ENCODE measurements around the gene USP27X. TPM values are rescaled to one million over a fixed set of nuclear protein-coding genes. Genes with fewer than 3 reads are reported as not detected.

The USP27X gene
- 1 to 10 TPM; 2.0 to 3.5 TPM for total RNA-seq

DNA sequence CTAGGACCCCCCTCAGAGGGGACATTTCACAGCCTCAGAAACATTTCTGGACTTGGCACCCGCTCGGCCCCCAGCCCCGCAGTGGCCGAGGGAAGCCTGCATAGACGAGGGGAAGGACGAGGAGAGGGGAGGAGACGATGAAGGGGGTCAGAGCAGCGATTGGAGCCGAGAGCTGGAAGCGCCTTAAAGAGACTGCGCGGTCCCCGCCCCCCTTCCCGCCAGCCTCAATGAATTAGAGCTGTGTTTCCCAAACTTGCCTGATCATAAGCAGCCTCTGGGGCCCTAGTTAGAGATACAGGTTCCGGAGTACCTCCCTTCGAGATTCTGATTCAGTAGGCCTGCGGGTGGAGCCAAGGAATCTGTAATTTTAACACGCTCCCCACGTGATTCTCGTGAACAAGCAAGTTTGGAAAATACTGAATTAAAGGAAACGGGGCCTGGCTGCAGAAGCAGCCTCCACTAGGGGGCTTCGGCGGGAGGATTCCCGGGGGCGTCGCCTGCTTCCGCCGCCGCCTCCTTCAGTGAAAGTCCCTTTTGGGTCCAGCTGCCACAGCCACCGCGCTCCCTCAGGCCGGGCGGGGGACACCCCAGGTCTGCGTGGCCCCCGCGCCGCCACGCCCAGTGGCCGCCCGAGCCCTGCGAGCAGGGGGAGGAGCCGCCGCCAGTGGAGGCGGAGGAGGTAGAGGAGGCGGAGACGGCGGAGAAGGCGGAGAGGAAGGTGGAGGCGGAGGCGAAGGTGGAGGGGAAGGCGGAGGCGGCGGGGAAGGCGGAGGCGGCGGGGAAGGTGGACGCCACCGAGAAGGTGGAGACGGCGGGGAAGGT is at the start of gene USP27X:
Gene USP27X, plus strand, starts transcription at position 651 of the 822 bp plus-strand sequence. CDS start 824 bp downstream, outside the sequence.
- peak; percentile 66 for DNase-seq (ENCODE audit: low spot score)
- Histone ChIP-seq H3K36me3 (no peaks in the 10 kb centered on the region), H3K4me1 (replicated peaks) (no peaks in the 10 kb centered on the region), H3K4me3 (peak within 1 kb of the TSS; percentile 44 to 53), H3K9me3 (no peaks in the 10 kb centered on the region), H3K27ac (peak within 1 kb of the TSS; percentile 79 to 82), H3K27me3 (replicated peaks; ENCODE audit: insufficient read depth) (no peaks in the 10 kb centered on the region)
- TF ChIP-seq POLR2A (IDR thresholded peaks at IDR 0.05) (peak; percentile 68), POLR2AphosphoS5 (IDR thresholded peaks at IDR 0.05) (peak; percentile 19)
- TF ChIP-seq, protein P1, sequence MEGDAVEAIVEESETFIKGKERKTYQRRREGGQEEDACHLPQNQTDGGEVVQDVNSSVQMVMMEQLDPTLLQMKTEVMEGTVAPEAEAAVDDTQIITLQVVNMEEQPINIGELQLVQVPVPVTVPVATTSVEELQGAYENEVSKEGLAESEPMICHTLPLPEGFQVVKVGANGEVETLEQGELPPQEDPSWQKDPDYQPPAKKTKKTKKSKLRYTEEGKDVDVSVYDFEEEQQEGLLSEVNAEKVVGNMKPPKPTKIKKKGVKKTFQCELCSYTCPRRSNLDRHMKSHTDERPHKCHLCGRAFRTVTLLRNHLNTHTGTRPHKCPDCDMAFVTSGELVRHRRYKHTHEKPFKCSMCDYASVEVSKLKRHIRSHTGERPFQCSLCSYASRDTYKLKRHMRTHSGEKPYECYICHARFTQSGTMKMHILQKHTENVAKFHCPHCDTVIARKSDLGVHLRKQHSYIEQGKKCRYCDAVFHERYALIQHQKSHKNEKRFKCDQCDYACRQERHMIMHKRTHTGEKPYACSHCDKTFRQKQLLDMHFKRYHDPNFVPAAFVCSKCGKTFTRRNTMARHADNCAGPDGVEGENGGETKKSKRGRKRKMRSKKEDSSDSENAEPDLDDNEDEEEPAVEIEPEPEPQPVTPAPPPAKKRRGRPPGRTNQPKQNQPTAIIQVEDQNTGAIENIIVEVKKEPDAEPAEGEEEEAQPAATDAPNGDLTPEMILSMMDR (IDR thresholded peaks at IDR 0.05), result peak; percentile 24 to 53 (median 41)
- intact Hi-C loops (cut with DNase I), result no loop called here
- WGBS, result under 1% methylated on average over 41 of the region's 60 CpGs

DNA sequence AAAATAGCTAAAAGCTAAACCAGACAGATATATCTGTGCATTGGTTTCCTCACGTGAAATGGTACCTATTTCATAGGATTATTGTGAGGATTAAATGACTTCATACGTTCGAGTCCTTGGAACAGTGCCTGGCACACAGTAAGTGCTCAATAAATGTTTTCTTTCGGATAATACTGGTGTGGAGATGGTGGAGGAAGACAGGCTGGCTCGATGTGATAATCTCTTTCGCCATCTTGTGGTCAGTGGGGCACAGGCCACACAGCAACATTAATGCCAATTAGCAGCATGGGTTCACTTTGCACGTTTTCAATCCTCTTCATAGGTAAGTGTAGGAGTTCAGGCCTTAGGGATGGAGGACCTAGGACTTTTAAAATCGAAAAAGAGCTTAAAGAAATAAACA is 40.9 kb upstream of the USP27X start:
- no peak for TF ChIP-seq POLR2A (IDR thresholded peaks at IDR 0.05)
- TF ChIP-seq POLR2AphosphoS5 (IDR thresholded peaks at IDR 0.05), result no peak
- TF ChIP-seq, protein P1 (IDR thresholded peaks at IDR 0.05), result peak in 2 of 4 experiments; percentile 32 to 42
- H3K27ac ChIP-seq, result no peak overlapping the region
- H3K36me3 ChIP-seq, result no peaks in the 10 kb centered on the region
- H3K4me1 ChIP-seq (replicated peaks), result no peaks in the 10 kb centered on the region
- no peaks in the 10 kb centered on the region for H3K27me3 ChIP-seq (replicated peaks; ENCODE audit: insufficient read depth)
- H3K9me3 ChIP-seq, result no peaks in the 10 kb centered on the region
- intact Hi-C loops (cut with DNase I), result no loop called here
- DNase-seq (ENCODE audit: low spot score), result no peak
- WGBS, result 26% methylated on average over 8 of the region's 8 CpGs
- H3K4me3 ChIP-seq, result no peak overlapping the region

DNA sequence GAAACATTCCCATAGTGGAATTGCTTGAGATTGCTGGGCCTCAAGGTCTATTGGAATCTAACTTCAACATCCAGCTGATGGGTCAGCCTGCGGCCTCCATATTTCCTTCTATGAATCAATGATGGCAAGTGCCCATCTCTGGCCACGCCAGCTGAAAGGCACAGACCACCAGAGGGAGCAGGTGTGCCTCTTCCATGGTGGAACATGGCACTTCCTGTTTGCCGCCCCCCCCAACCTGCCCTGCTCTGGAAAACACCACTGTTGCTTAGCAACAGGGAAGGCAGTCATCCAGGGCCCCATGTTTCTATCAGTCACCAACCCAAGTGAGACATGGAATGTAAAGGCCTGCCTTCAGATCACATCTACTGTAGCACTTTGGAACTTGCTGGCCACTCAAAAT is 38.6 kb upstream of the USP27X start:
- WGBS, result 64% methylated on average over 3 of the region's 3 CpGs
- intact Hi-C loops (cut with DNase I), result loop anchor here (10.0 kb wide), 1 partner anchor 556 kb away; no protein-coding TSS in a partner anchor
- no peaks in the 10 kb centered on the region for H3K27me3 ChIP-seq (replicated peaks; ENCODE audit: insufficient read depth)
- H3K36me3 ChIP-seq, result no peaks in the 10 kb centered on the region
- no peak overlapping the region for H3K4me3 ChIP-seq
- peak; percentile 36 for DNase-seq (ENCODE audit: low spot score)
- no peaks in the 10 kb centered on the region for H3K4me1 ChIP-seq (replicated peaks)
- no peaks in the 10 kb centered on the region for H3K9me3 ChIP-seq
- TF ChIP-seq, protein P1 (IDR thresholded peaks at IDR 0.05), result peak in 3 of 4 experiments; percentile 37 to 55 (median 50)
- TF ChIP-seq POLR2AphosphoS5 (IDR thresholded peaks at IDR 0.05), result peak; percentile 39
- no peak for TF ChIP-seq POLR2A (IDR thresholded peaks at IDR 0.05)
- no peak overlapping the region for H3K27ac ChIP-seq

DNA sequence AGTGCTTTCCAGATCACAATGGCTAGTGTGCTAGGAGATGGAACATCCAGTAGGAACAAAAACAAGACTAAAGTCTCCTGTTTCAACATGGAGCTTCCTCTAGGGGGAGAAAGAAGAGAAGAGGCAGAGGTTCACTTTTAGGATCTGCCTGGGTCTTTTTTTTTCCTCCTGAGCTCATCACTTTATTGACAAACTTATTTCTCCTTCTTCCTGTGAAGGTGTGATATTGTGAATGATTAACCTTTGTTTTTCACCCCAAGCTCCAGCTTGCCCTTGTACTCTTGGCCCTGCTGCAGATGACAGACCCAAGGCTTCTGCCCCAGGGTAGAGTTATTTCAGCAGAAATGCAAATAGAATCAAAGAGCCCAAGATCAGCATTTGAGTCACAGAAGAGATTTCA is 36.7 kb upstream of the USP27X start:
- no peak overlapping the region for H3K27ac ChIP-seq
- no peaks in the 10 kb centered on the region for H3K27me3 ChIP-seq (replicated peaks; ENCODE audit: insufficient read depth)
- no peak for TF ChIP-seq POLR2A (IDR thresholded peaks at IDR 0.05)
- TF ChIP-seq POLR2AphosphoS5 (IDR thresholded peaks at IDR 0.05), result no peak
- TF ChIP-seq, protein P1 (IDR thresholded peaks at IDR 0.05), result no peak
- no peaks in the 10 kb centered on the region for H3K4me1 ChIP-seq (replicated peaks)
- H3K9me3 ChIP-seq, result no peaks in the 10 kb centered on the region
- H3K36me3 ChIP-seq, result no peaks in the 10 kb centered on the region
- intact Hi-C loops (cut with DNase I), result loop anchor here (10.0 kb wide), 1 partner anchor 558 kb away; no protein-coding TSS in a partner anchor
- DNase-seq (ENCODE audit: low spot score), result no peak
- H3K4me3 ChIP-seq, result no peak overlapping the region
